GM19238 (cell line): Measurements from ENCODE around the gene HMG20A.

ENCODE experiments used
- DNase-seq: peaks from one replicate; pipeline ENCODE4 v3.0.0; 2011; ENCODE audit warnings: low spot score; ENCODE audit not compliant: insufficient read length

Gene HMG20A

GRCh38 chr15:77497942-77498361, 77.3 kb downstream of the HMG20A start:
- no peak for DNase-seq

GRCh38 chr15:77499087-77499760, 78.5 kb downstream of the HMG20A start:
- DNase-seq, result no peak

- no peak for DNase-seq
These were observed 80.3 kb downstream of the HMG20A start for GRCh38 chr15:77500989-77501388.

DNA sequence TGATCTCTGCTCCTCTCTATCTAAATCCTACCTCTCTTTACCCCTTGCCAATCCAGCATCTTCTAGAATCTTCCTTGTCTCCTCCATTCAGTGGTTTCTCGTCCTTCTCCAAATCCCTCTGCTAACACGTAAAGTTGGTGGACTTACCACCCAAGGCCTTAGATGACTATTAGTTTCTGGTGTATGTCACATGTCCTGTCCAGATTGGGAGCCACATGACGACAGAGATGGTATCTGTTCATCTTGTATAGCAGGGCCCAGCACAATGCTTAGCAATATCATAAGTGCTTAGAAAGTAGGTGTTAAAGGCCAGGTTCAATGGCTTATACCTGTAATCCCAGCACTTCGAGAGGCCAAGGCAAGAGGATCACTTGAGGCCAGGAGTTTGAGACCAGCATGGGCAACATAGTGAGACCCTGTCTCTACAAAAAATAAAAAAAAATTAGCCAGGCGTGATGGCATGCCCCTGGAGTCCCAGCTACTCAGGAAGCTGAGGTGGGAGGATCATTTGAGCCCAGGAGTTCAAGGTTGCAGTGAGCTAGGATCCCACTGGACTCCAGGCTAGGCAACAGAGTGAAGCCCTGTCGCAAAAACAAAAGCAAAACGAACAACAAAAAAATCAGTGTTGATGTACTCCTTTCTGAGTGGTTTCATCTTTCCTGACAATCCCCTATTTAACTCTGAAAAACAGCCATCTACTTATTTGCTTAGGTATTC, 81.8 kb downstream of the HMG20A start:
- no peak for DNase-seq

- no peak for DNase-seq
These were observed 82.6 kb downstream of the HMG20A start for GRCh38 chr15:77503240-77503639.

GRCh38 chr15:77503764-77504163, 83.1 kb downstream of the HMG20A start:
- DNase-seq, result no peak

- no peak for DNase-seq
These were observed 83.6 kb downstream of the HMG20A start for GRCh38 chr15:77504306-77504705.

DNA sequence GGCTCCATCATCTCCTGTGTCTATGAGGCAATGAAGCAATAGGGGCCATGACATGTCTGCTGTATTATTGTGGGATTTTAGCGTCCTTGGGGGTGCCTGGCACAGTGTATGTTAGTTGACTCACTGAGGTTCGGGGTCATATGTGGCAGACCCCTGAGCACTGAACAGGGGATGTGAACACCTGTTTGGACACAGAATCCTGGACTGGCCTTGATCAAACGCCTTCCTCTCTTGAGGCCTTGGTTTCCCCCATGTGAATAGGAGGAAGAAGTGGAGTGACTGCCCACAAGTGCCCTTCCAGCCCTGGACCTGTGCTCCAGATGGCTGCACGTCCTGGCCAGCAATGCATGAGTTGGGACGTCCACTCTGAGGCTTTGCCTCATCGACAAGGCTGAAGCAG, 84.2 kb downstream of the HMG20A start:
- DNase-seq, result no peak

- no peak for DNase-seq
These were observed 84.9 kb downstream of the HMG20A start for GRCh38 chr15:77505556-77505955.

- DNase-seq, result no peak
These were observed 85.8 kb downstream of the HMG20A start for GRCh38 chr15:77506311-77507142.

- DNase-seq, result no peak
These were observed 86.6 kb downstream of the HMG20A start for GRCh38 chr15:77507143-77507897.

GRCh38 chr15:77507911-77508310, 87.2 kb downstream of the HMG20A start:
- no peak for DNase-seq

DNA sequence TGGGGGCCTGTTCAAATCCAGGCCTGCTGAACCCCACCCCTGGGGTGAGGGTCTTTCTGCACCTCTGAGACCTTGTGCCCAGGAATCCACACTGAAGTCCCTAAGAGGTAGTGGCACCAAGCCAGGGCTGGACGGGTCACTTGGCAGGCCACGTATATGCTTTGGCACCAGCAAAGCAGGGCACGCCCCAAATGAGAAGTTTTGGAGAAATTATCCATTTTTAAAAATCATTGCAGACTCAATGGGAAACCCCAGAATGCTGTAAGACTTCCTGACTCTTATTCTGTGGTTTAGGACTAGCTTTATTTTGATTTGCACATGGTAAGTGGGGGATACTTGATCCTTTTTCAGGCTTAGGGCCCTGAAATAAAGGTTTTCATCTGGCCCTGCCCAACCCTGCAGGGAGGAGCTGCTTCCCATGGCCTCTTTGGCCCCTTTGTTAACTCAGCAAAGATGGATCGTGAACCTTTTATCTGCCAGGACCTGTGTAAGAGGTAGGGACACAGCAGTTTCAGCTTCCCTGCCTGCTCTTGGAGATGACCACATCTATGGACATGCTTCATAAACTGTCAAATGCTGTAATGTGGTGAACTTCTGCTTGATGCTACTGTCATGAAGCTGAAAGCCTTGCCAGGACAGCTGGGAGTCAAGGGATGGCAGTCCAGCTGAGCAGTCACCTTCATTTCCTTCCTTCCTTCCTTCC, 88.0 kb downstream of the HMG20A start:
- no peak for DNase-seq

DNA sequence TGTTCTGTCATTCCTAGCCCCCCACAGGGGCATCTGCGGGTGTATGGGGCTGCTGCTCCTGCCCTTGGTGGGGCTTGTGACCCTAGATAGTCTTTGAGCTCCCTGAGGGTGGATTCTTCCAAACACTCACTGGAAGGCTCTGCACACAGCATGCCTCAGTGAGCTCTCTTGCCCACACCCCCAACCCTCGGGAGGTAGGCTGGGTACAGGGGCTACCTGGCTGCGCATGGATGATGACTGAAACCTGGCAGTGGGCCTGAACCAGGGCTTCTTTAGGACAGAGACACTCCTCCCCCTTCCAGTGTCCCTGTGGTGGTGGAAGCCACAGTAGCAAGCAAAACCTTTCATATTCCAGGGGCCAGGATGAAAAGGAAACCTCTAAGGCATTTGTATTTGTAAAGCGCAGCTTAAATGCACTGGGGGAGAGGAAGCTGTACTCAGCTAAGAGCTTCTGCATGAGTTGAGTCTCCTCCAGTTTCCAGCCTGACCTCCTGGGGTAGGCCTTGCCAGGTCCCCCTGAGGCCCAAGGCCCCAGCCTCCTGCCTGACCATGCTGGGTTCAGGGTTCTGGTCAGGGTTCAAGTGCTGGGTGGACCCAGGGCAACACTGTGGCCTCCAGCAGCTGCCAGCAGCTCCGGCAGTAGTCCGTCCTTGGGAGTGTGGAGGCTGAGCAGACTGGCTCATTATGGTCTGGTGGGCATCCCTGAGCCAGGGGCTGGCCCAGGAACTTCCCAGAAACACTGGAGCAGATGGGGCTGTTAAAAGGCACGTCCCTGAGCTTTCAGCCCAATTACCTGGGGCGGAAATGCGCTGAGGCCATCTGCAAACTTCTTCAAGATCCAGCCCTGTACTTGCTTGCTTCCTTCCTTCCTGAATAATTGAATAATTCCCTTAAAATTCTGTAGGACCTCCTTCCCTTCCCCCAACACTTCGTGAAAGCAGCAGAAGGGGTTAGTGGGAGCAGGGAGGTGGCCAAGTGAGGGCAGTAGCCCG, 89.7 kb downstream of the HMG20A start:
- no peak for DNase-seq

DNA sequence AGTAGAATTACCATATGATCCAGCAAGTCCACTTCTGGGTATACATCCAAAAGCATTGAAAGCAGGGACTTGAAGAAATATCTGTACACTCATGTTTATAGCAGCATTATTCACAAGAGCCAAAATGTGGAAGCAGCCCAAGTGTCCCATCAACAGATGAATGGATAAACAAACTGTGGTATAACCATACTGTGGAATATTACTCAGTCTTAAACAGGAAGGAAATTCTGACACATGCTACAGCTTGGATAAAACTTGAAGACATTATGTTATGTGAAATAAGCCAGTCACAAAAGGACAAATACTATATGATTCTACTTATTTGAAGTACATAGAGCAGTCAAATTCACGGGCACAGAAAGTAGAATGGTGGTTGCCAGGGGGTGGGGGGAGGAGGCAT, 91.2 kb downstream of the HMG20A start:
- no peak for DNase-seq

DNA sequence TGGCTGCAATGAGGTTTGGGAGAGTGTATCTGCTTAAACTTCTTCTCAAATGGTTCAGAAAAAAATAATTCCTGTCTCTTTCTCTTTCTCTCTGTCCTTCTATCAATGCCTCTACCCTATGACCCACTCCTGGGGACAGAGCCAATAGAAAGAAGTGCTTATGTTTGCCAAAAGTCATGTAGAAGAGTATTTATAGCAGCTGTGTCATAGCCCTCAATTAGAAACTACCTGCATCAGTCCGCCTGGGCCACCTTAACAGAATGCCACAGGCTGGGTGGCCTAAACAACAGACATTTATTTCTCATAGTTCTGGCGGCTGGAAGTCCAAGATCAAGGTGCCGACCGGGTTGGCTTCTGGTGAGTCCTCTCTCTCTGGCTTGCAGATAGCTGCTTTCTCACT, 92.5 kb downstream of the HMG20A start:
- no peak for DNase-seq

DNA sequence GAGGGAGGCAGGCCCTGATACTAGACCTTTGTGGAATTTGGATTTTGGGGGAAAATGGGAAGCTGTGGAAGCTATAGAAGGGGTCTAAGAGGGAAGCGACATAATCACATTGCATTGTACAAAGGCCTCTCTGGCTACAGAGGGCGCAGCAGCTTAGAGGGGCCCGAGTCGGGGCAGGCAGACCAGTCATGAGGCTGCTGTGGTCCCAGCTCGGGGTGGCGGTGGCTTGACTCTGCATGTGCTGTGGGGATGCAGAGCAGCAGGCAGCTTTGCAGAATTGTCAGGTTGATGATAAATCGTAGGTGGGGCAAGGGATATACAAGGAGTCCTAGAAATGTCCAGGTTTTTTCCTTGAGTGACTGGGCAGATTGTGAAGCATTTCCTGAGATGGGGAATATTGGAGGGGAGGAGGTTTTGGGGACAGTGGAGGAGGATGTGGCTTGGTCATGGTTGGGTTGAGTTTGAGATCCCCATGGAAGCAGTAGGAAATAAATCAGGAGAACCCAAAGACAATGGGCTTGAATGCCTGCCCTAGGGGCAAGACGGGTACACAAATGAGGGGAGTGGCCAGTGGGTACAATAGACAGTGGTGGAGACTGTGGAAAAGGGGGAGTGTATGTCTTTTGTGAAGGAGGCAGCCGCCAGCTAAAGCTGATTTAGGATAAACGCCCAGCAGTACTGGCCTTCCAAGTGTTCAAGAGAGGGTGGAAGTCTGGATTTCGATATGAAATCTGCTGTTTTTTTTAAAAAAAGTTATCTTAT, 94.1 kb downstream of the HMG20A start:
- no peak for DNase-seq

- DNase-seq, result no peak
These were observed 94.9 kb downstream of the HMG20A start for GRCh38 chr15:77515613-77516012.

- no peak for DNase-seq
These were observed 95.4 kb downstream of the HMG20A start for GRCh38 chr15:77516076-77516475.
